D341Med (cell line): ENCODE measurements around the gene ARHGAP26.

Source experiments
- DNase-seq: peaks from one replicate; pipeline ENCODE4 v3.0.0; 2012; ENCODE audit warnings: low spot score

ARHGAP26 gene

GRCh38 chr5:142852416-142853198, 82.4 kb downstream of the ARHGAP26 start:
- no peak for DNase-seq

- no peak for DNase-seq
These were observed 83.5 kb downstream of the ARHGAP26 start for GRCh38 chr5:142853682-142854081.

GRCh38 chr5:142856269-142856782, 86.1 kb downstream of the ARHGAP26 start:
- DNase-seq, result no peak

GRCh38 chr5:142857405-142857804, 87.2 kb downstream of the ARHGAP26 start:
- DNase-seq, result no peak

GRCh38 chr5:142859037-142859436, 88.9 kb downstream of the ARHGAP26 start:
- no peak for DNase-seq

GRCh38 chr5:142860270-142860669, 90.1 kb downstream of the ARHGAP26 start:
- DNase-seq, result no peak

- no peak for DNase-seq
These were observed 90.8 kb downstream of the ARHGAP26 start for GRCh38 chr5:142861011-142861410.

- no peak for DNase-seq
These were observed 92.4 kb downstream of the ARHGAP26 start for GRCh38 chr5:142862594-142862993.

GRCh38 chr5:142863856-142864255, 93.7 kb downstream of the ARHGAP26 start:
- no peak for DNase-seq

- no peak for DNase-seq
These were observed 94.4 kb downstream of the ARHGAP26 start for GRCh38 chr5:142864290-142865260.

GRCh38 chr5:142865631-142866030, 95.5 kb downstream of the ARHGAP26 start:
- DNase-seq, result no peak

- peak; percentile 60 for DNase-seq
These were observed 96.5 kb downstream of the ARHGAP26 start for GRCh38 chr5:142866563-142867275.

GRCh38 chr5:142869886-142870285, 99.7 kb downstream of the ARHGAP26 start:
- no peak for DNase-seq

- DNase-seq, result no peak
These were observed 100.6 kb downstream of the ARHGAP26 start for GRCh38 chr5:142870532-142871362.

- no peak for DNase-seq
These were observed 101.4 kb downstream of the ARHGAP26 start for GRCh38 chr5:142871363-142872193.

GRCh38 chr5:142872217-142872616, 102.0 kb downstream of the ARHGAP26 start:
- peak; percentile 37 for DNase-seq

GRCh38 chr5:142872795-142873194, 102.6 kb downstream of the ARHGAP26 start:
- DNase-seq, result no peak

GRCh38 chr5:142873831-142874230, 103.7 kb downstream of the ARHGAP26 start:
- DNase-seq, result no peak

GRCh38 chr5:142874540-142874939, 104.4 kb downstream of the ARHGAP26 start:
- no peak for DNase-seq

- no peak for DNase-seq
These were observed 105.8 kb downstream of the ARHGAP26 start for GRCh38 chr5:142875936-142876335.
